RWPE1 (cell line): ENCODE data around the gene PABPC1L.

Experiments
- CTCF ChIA-PET: fragments of 350-600 bp; sonication (Branson Sonifier 250); formaldehyde crosslinking; extraction: SDS; loops from one replicate; lab custom pipeline; 2021; lab: Yijun Ruan, JAX
- POLR2A ChIA-PET: fragments of 400-600 bp; formaldehyde crosslinking; extraction: SDS; loops from one replicate; lab custom pipeline; 2020; ENCODE audit warnings: antibody characterized with exemption; ENCODE audit not compliant: low non-redundant PET; lab: Yijun Ruan, JAX
- DNase-seq: peaks from one replicate; pipeline ENCODE4 v3.0.0; 2012; ENCODE audit warnings: low spot score
- H3K27ac ChIP-seq: fragments of 450-650 bp; 2 replicates; pipeline ENCODE4 v1.5.1; 2017
- CTCF ChIP-seq: fragments of 450-650 bp; conservative IDR thresholded peaks from 2 replicates; pipeline ENCODE4 v1.5.1; 2017; ENCODE audit warnings: low read depth, mild to moderate bottlenecking

PABPC1L gene

GRCh38 chr20:44912189-44912588 lies 2.3 kb downstream of the PABPC1L start:
- ChIA-PET POLR2A (no interaction called here), CTCF (interaction anchor here (1.0 kb wide), 1 partner anchor 9 kb away, joined by 5 read pairs; no protein-coding TSS in a partner anchor)
- no peak for DNase-seq
- no peak overlapping the region for H3K27ac ChIP-seq
- no peak for TF ChIP-seq CTCF

- TF ChIP-seq CTCF: no peak
- ChIA-PET POLR2A (no interaction called here), CTCF (no interaction called here)
- H3K27ac ChIP-seq: no peak overlapping the region
- no peak for DNase-seq
These were observed 5.1 kb downstream of the PABPC1L start for GRCh38 chr20:44914924-44915323.

- DNase-seq: no peak
- POLR2A ChIA-PET: no interaction called here
- no peak for TF ChIP-seq CTCF
- CTCF ChIA-PET: no interaction called here
- H3K27ac ChIP-seq: no peak overlapping the region
These were observed 6.7 kb downstream of the PABPC1L start for GRCh38 chr20:44916586-44916985.

- no peak for TF ChIP-seq CTCF
- H3K27ac ChIP-seq: no peak overlapping the region
- no peak for DNase-seq
- POLR2A ChIA-PET: no interaction called here
- CTCF ChIA-PET: interaction anchor here (0.6 kb wide), 2 partner anchors 18 to 607 kb away, joined by 3 read pairs; partner anchors contain the start of gene FITM2
These were observed 7.5 kb downstream of the PABPC1L start for GRCh38 chr20:44917399-44917798.

GRCh38 chr20:44918342-44918741 lies 8.5 kb downstream of the PABPC1L start:
- no peak overlapping the region for H3K27ac ChIP-seq
- no peak for TF ChIP-seq CTCF
- no peak for DNase-seq
- POLR2A ChIA-PET: no interaction called here
- CTCF ChIA-PET: interaction anchor here (0.6 to 1.0 kb wide), 3 partner anchors 20 to 125 kb away, joined by 3 to 4 read pairs (median 3); no protein-coding TSS in a partner anchor

- DNase-seq: no peak
- no peak overlapping the region for H3K27ac ChIP-seq
- TF ChIP-seq CTCF: no peak
- POLR2A ChIA-PET: no interaction called here
- CTCF ChIA-PET: interaction anchor here (0.8 to 1.0 kb wide), 2 partner anchors 19 to 125 kb away, joined by 3 read pairs; no protein-coding TSS in a partner anchor
These were observed 8.9 kb downstream of the PABPC1L start for GRCh38 chr20:44918761-44919160.
